Parathyroid adenoma (tissue), 2 donors: Measurements from ENCODE around the gene PLOD3.

Source experiments
- H2AFZ ChIP-seq: fragments of 300-600 bp; sonication (generic); one replicate; pipeline ENCODE4 v1.7.0; 2017; ENCODE audit warnings: antibody characterized with exemption, mild to moderate bottlenecking
- H3K27ac ChIP-seq: fragments of 300-600 bp; sonication (generic); one replicate; pipeline ENCODE4 v1.7.0; 2017
- H3K27me3 ChIP-seq: fragments of 300-600 bp; sonication (generic); one replicate; pipeline ENCODE4 v1.7.0; 2017; ENCODE audit warnings: low read length; ENCODE audit not compliant: control insufficient read depth, insufficient read depth
- H3K36me3 ChIP-seq: fragments of 300-600 bp; sonication (generic); one replicate; pipeline ENCODE4 v1.7.0; 2017; ENCODE audit warnings: low read length; ENCODE audit not compliant: control insufficient read depth, insufficient read depth
- H3K4me1 ChIP-seq: fragments of 300-600 bp; sonication (generic); one replicate; pipeline ENCODE4 v1.7.0; 2017; ENCODE audit warnings: control low read depth
- H3K4me2 ChIP-seq: fragments of 300-600 bp; sonication (generic); one replicate; pipeline ENCODE4 v1.7.0; 2017; ENCODE audit warnings: low read length
- H3K4me3 ChIP-seq: fragments of 300-600 bp; sonication (generic); one replicate; pipeline ENCODE4 v1.7.0; 2017; ENCODE audit warnings: low read depth, low read length
- H3K79me2 ChIP-seq: fragments of 300-600 bp; sonication (generic); one replicate; pipeline ENCODE4 v1.7.0; 2017; ENCODE audit warnings: control low read depth
- H3K9ac ChIP-seq: fragments of 300-600 bp; sonication (generic); one replicate; pipeline ENCODE4 v1.7.0; 2017; ENCODE audit warnings: mild to moderate bottlenecking
- H3K9me3 ChIP-seq: fragments of 300-600 bp; sonication (generic); one replicate; pipeline ENCODE4 v1.7.0; 2017; ENCODE audit warnings: low read length; ENCODE audit not compliant: control insufficient read depth
- CTCF ChIP-seq: fragments of 300-600 bp; sonication (generic); IDR thresholded peaks from one replicate; pipeline ENCODE4 v1.7.0; 2017; ENCODE audit warnings: antibody characterized with exemption, mild to moderate bottlenecking
- donor health status: primary hyperparathyroidism.

The PLOD3 gene

GRCh38 chr7:101156866-101157589 is 60.4 kb downstream of the PLOD3 start:
- no peaks in the 10 kb centered on the region for H3K36me3 ChIP-seq
- H3K4me3 ChIP-seq, result no peak overlapping the region
- H3K27ac ChIP-seq, result no peak overlapping the region
- no peaks in the 10 kb centered on the region for H3K79me2 ChIP-seq
- no peak overlapping the region for H2AFZ ChIP-seq
- no peak for TF ChIP-seq CTCF
- H3K9me3 ChIP-seq, result no peaks in the 10 kb centered on the region
- H3K9ac ChIP-seq, result no peak overlapping the region
- H3K4me2 ChIP-seq, result no peak overlapping the region
- H3K4me1 ChIP-seq, result peaks cover 9% of the 10 kb centered on the region
- no peaks in the 10 kb centered on the region for H3K27me3 ChIP-seq

GRCh38 chr7:101156277-101156676 is 61.1 kb downstream of the PLOD3 start:
- H3K27me3 ChIP-seq, result no peaks in the 10 kb centered on the region
- no peaks in the 10 kb centered on the region for H3K36me3 ChIP-seq
- H2AFZ ChIP-seq, result no peak overlapping the region
- no peak overlapping the region for H3K27ac ChIP-seq
- no peak overlapping the region for H3K4me3 ChIP-seq
- peaks cover 9% of the 10 kb centered on the region for H3K4me1 ChIP-seq
- H3K9ac ChIP-seq, result no peak overlapping the region
- no peak for TF ChIP-seq CTCF
- no peaks in the 10 kb centered on the region for H3K9me3 ChIP-seq
- no peaks in the 10 kb centered on the region for H3K79me2 ChIP-seq
- H3K4me2 ChIP-seq, result no peak overlapping the region
